B cell (primary cell): ENCODE data around the gene PARVG. TPM values are rescaled to one million over a fixed set of nuclear protein-coding genes. Genes with fewer than 3 reads are reported as not detected.
A peak's percentile ranks its signal among the peaks of the same experiment; 100 is the strongest.

Experiments
- ATAC-seq: fragments of 200-7000 bp; cut with Tn5 transposase; one replicate; pipeline ENCODE4 v1.10.0; 2021; ENCODE audit warnings: low read depth, mild to moderate bottlenecking, moderate number of reproducible peaks, moderate library complexity
- CTCF ChIA-PET: fragments of 350-600 bp; sonication (Branson Sonifier 250); formaldehyde crosslinking; loops from one replicate; lab custom pipeline; 2021; ENCODE audit warnings: antibody characterized with exemption, inconsistent platforms; lab: Charles Lee
- POLR2A ChIA-PET: fragments of 350-600 bp; sonication (Branson Sonifier 250); formaldehyde crosslinking; loops from one replicate; lab custom pipeline; 2021; ENCODE audit warnings: antibody characterized with exemption; lab: Charles Lee
- DNase-seq: peaks from one replicate; pipeline ENCODE4 v3.0.0; 2013
- H2AFZ ChIP-seq: 2 replicates; pipeline ENCODE4 v1.6.1; 2012; ENCODE audit warnings: mild to moderate bottlenecking, low read depth, low read length; ENCODE audit not compliant: insufficient read depth, poor library complexity, severe bottlenecking
- H3K27ac ChIP-seq, 2 donors: 1 replicate in 1 of 2; 2 replicates in 1 of 2; pipeline ENCODE4 v1.5.1; 2012 to 2013; ENCODE audit warnings: low read length in 2 of 2, mild to moderate bottlenecking in 2 of 2, moderate library complexity in 1 of 2
- H3K27me3 ChIP-seq, 4 experiments: fragments of 200-600 bp in 1 of 4; sonication (generic) in 1 of 4; replicated peaks in 1 of 4; 1 replicate in 2 of 4; 2 replicates in 2 of 4; pipeline versions ENCODE4 v1.6.1 to v1.7.0; 2013 to 2016; ENCODE audit warnings: low read length in 3 of 4, mild to moderate bottlenecking in 2 of 4, mixed read lengths in 1 of 4, moderate library complexity in 1 of 4; ENCODE audit not compliant: insufficient read depth in 4 of 4, control insufficient read depth in 3 of 4; ENCODE audit errors: control extremely low read depth in 1 of 4
- H3K36me3 ChIP-seq, 2 experiments: replicated peaks in 1 of 2; 1 replicate in 1 of 2; 2 replicates in 1 of 2; pipeline versions ENCODE4 v1.6.1 to v1.7.1; 2013; ENCODE audit warnings: low read length in 1 of 2; ENCODE audit not compliant: insufficient read depth in 2 of 2, control insufficient read depth in 1 of 2; ENCODE audit errors: control extremely low read depth in 1 of 2, extremely low read depth in 1 of 2
- H3K4me1 ChIP-seq, 2 donors: fragments of 200-600 bp in 1 of 2; sonication (generic) in 1 of 2; 1 replicate in 1 of 2; 2 replicates in 1 of 2; pipeline versions ENCODE4 v1.5.1 to v1.6.1; 2013 to 2017; ENCODE audit warnings: low read length in 2 of 2; ENCODE audit not compliant: control insufficient read depth in 2 of 2, insufficient read depth in 2 of 2
- H3K4me2 ChIP-seq: replicated peaks from 2 replicates; pipeline ENCODE3; 2012; ENCODE audit warnings: mild to moderate bottlenecking, low read depth, low read length; ENCODE audit not compliant: poor library complexity, severe bottlenecking
- H3K4me3 ChIP-seq, 5 experiments: fragments of 200-600 bp in 1 of 5; sonication (generic) in 1 of 5; 1 replicate in 3 of 5; 2 replicates in 2 of 5; pipeline versions ENCODE4 v1.5.1 to v1.7.0; 2011 to 2016; ENCODE audit warnings: low read length in 4 of 5, mild to moderate bottlenecking in 4 of 5, low read depth in 2 of 5, control low read depth in 1 of 5, moderate library complexity in 1 of 5; ENCODE audit not compliant: insufficient read depth in 1 of 5; ENCODE audit errors: control extremely low read depth in 1 of 5, extremely low read depth in 1 of 5
- H3K79me2 ChIP-seq: fragments of 200-600 bp; sonication (generic); one replicate; pipeline ENCODE4 v1.6.0; 2016; ENCODE audit warnings: low read length; ENCODE audit not compliant: control insufficient read depth, insufficient read depth
- H3K9ac ChIP-seq: fragments of 200-600 bp; sonication (generic); 2 replicates; pipeline ENCODE4 v1.6.1; 2017; ENCODE audit warnings: mild to moderate bottlenecking, low read length, moderate library complexity
- H3K9me3 ChIP-seq, 3 donors: one replicate each; pipeline versions ENCODE4 v1.6.1 to v1.7.1; 2013; ENCODE audit warnings: low read length in 2 of 3; ENCODE audit not compliant: control insufficient read depth in 2 of 3, insufficient read depth in 1 of 3; ENCODE audit errors: control extremely low read depth in 1 of 3
- H4K20me1 ChIP-seq: 2 replicates; pipeline ENCODE4 v1.6.0; 2012; ENCODE audit warnings: mild to moderate bottlenecking, low read length; ENCODE audit not compliant: insufficient read depth, control insufficient read depth, poor library complexity, severe bottlenecking
- H3K27ac Mint-ChIP-seq: one replicate; pipeline ENCODE4 v1.8.0; 2021; ENCODE audit warnings: mixed read lengths
- H3K27me3 Mint-ChIP-seq: one replicate; pipeline ENCODE4 v1.8.0; 2021; ENCODE audit warnings: mixed read lengths
- H3K4me1 Mint-ChIP-seq: one replicate; pipeline ENCODE4 v1.8.0; 2021; ENCODE audit warnings: mixed read lengths
- H3K4me3 Mint-ChIP-seq: one replicate; pipeline ENCODE4 v1.8.0; 2021; ENCODE audit warnings: mixed read lengths
- H3K9me3 Mint-ChIP-seq: one replicate; pipeline ENCODE4 v1.8.0; 2022; ENCODE audit warnings: mixed read lengths; ENCODE audit not compliant: insufficient read depth
- CTCF ChIP-seq: fragments of 200-600 bp; IDR thresholded peaks from one replicate; pipeline ENCODE4 v1.8.0; 2022; ENCODE audit warnings: antibody characterized with exemption, mild to moderate bottlenecking
- EZH2 ChIP-seq: IDR thresholded peaks from 2 replicates; pipeline ENCODE4 v1.6.1; 2012; ENCODE audit warnings: borderline replicate concordance, low read depth, mild to moderate bottlenecking, moderate library complexity, low read length; ENCODE audit not compliant: insufficient read depth, poor library complexity, severe bottlenecking
- WGBS: methylation state at CpG from one replicate; pipeline ENCODE4 v1.1.5; 2013; ENCODE audit warnings: missing lambda C conversion rate; ENCODE audit not compliant: insufficient coverage; 5-methylcytosine and 5-hydroxymethylcytosine counted together
- intact Hi-C: fragments of 100-400 bp; cut with micrococcal nuclease; formaldehyde crosslinking; loops from one replicate; pipeline ENCODE4 v1.10.0; 2022
- polyA plus RNA-seq: library from polyadenylated mRNA; depleted of rRNA; stranded (reverse); fragments of >200 nt; gene quantifications from 2 replicates; pipeline ENCODE4 v1.2.3, GENCODE V29; 2012
- total RNA-seq, 2 donors: library from RNA; stranded (reverse); fragments of 120-200 nt in 1 of 2; gene quantifications; 1 replicate in 1 of 2; 2 replicates in 1 of 2; pipeline versions ENCODE4 v1.2.3 to v1.2.4, GENCODE V29; 2013 to 2022

PARVG gene
- total and polyA plus RNA-seq, 2 donors (not counting 1 experiment from before 2014, with no cell fraction given) = 247 to 698 TPM

GRCh38 chr22:44213489-44214043 lies 32.8 kb downstream of the PARVG start:
- no peak for DNase-seq
- H3K27me3 ChIP-seq = no peaks in the 10 kb centered on the region
- no peak overlapping the region for H3K9ac ChIP-seq
- no peak for ATAC-seq
- H3K79me2 ChIP-seq = no peaks in the 10 kb centered on the region
- TF ChIP-seq CTCF = no peak
- no peak for TF ChIP-seq EZH2
- ChIA-PET CTCF (interaction anchor here (0.5 kb wide), 1 partner anchor 959 kb away, joined by 3 read pairs; no protein-coding TSS in a partner anchor), POLR2A (no interaction called here)
- Mint-ChIP-seq H3K9me3 (peaks cover 11% of the 10 kb centered on the region), H3K4me3 (no peak overlapping the region), H3K27ac (no peak overlapping the region), H3K27me3 (no peaks in the 10 kb centered on the region), H3K4me1 (peaks cover 16% of the 10 kb centered on the region)
- H3K4me3 ChIP-seq = no peak overlapping the region
- no peaks in the 10 kb centered on the region for H3K36me3 ChIP-seq
- H3K4me2 ChIP-seq = no peak overlapping the region
- no peak overlapping the region for H3K27ac ChIP-seq
- H3K4me1 ChIP-seq = peaks cover 4 to 5% of the 10 kb centered on the region in 2 donors
- 76% methylated on average over 3 of the region's 3 CpGs for WGBS
- H4K20me1 ChIP-seq = no peaks in the 10 kb centered on the region
- intact Hi-C loops = no loop called here
- H3K9me3 ChIP-seq = peaks cover 0 to 13% (median 11%) of the 10 kb centered on the region in 3 donors
- no peak overlapping the region for H2AFZ ChIP-seq

- ChIA-PET POLR2A (no interaction called here), CTCF (no interaction called here)
- peaks cover 0 to 13% (median 11%) of the 10 kb centered on the region in 3 donors for H3K9me3 ChIP-seq
- Mint-ChIP-seq H3K27me3 (no peaks in the 10 kb centered on the region), H3K4me1 (peaks cover 10% of the 10 kb centered on the region), H3K27ac (no peak overlapping the region), H3K4me3 (no peak overlapping the region), H3K9me3 (peaks cover 6% of the 10 kb centered on the region)
- H3K4me1 ChIP-seq = no peaks in the 10 kb centered on the region
- no peak overlapping the region for H3K9ac ChIP-seq
- no peak overlapping the region for H3K4me2 ChIP-seq
- no peaks in the 10 kb centered on the region for H4K20me1 ChIP-seq
- no peaks in the 10 kb centered on the region for H3K27me3 ChIP-seq
- intact Hi-C loops = no loop called here
- 93% methylated on average over 3 of the region's 3 CpGs for WGBS
- H2AFZ ChIP-seq = no peak overlapping the region
- no peak for ATAC-seq
- no peaks in the 10 kb centered on the region for H3K79me2 ChIP-seq
- no peak overlapping the region for H3K27ac ChIP-seq
- H3K36me3 ChIP-seq = no peaks in the 10 kb centered on the region
- TF ChIP-seq CTCF (no peak), EZH2 (no peak)
- DNase-seq = peak; percentile 1
- no peak overlapping the region for H3K4me3 ChIP-seq
Observed at GRCh38 chr22:44214187-44214586, 33.5 kb downstream of the PARVG start.
